Activated naive CD8-positive, alpha-beta T cell treated with anti-CD3 and anti-CD28 coated beads, Interleukin-2, amount 50 U/mL, for 24 hours (primary cell): ENCODE results near the gene FAM177A1.
"Not testable (repeated sequence)": the region's sequence is repeated elsewhere in the genome, so short reads cannot be mapped to it uniquely, and the experiment has no call there.

Source experiments
- ATAC-seq: fragments of 150-1000 bp; cut with Tn5 transposase; one replicate; pipeline ENCODE4 v1.10.0; 2021
- DNase-seq: peaks from one replicate; pipeline ENCODE4 v3.0.0; 2021
- H3K27ac Mint-ChIP-seq: one replicate; pipeline ENCODE4 v1.8.0; 2021; ENCODE audit warnings: mild to moderate bottlenecking, mixed read lengths
- H3K27me3 Mint-ChIP-seq: one replicate; pipeline ENCODE4 v1.8.0; 2021; ENCODE audit warnings: mixed read lengths
- H3K36me3 Mint-ChIP-seq: one replicate; pipeline ENCODE4 v1.8.0; 2021; ENCODE audit warnings: low read depth, mixed read lengths
- H3K4me1 Mint-ChIP-seq: one replicate; pipeline ENCODE4 v1.8.0; 2021; ENCODE audit warnings: mixed read lengths
- H3K4me3 Mint-ChIP-seq: one replicate; pipeline ENCODE4 v1.8.0; 2021; ENCODE audit warnings: mild to moderate bottlenecking, moderate library complexity, mixed read lengths
- H3K9me3 Mint-ChIP-seq: one replicate; pipeline ENCODE4 v1.8.0; 2021; ENCODE audit warnings: mixed read lengths

The FAM177A1 gene

GRCh38 chr14:35044939-35045797 lies 904 bp upstream of the FAM177A1 start:
- no peaks in the 10 kb centered on the region for H3K27me3 Mint-ChIP-seq
- no peaks in the 10 kb centered on the region for H3K9me3 Mint-ChIP-seq
- H3K36me3 Mint-ChIP-seq = no peaks in the 10 kb centered on the region
- no peak for DNase-seq
- peak overlapping the region; percentile 96 for H3K27ac Mint-ChIP-seq
- ATAC-seq = no peak
- peaks cover 33% of the 10 kb centered on the region for H3K4me1 Mint-ChIP-seq
- H3K4me3 Mint-ChIP-seq = peak overlapping the region; percentile 92

DNA sequence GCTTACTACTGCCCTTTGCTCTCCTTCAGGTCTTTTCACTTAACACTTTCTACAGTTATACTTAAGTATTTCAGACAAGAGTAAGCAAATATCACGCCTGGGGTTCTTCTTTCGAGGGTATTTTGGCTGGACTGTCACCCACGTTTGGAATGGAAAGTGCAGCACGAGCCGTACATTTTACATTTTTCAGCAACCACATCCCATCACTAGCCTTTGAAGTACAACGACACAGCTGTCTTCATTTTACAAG lies 349 bp upstream of the FAM177A1 start:
- Mint-ChIP-seq H3K36me3 (peaks cover 3% of the 10 kb centered on the region), H3K4me3 (peak overlapping the region; percentile 92), H3K27me3 (no peaks in the 10 kb centered on the region), H3K27ac (peak overlapping the region; percentile 96), H3K4me1 (peaks cover 35% of the 10 kb centered on the region), H3K9me3 (no peaks in the 10 kb centered on the region)
- ATAC-seq = no peak
- no peak for DNase-seq

DNA sequence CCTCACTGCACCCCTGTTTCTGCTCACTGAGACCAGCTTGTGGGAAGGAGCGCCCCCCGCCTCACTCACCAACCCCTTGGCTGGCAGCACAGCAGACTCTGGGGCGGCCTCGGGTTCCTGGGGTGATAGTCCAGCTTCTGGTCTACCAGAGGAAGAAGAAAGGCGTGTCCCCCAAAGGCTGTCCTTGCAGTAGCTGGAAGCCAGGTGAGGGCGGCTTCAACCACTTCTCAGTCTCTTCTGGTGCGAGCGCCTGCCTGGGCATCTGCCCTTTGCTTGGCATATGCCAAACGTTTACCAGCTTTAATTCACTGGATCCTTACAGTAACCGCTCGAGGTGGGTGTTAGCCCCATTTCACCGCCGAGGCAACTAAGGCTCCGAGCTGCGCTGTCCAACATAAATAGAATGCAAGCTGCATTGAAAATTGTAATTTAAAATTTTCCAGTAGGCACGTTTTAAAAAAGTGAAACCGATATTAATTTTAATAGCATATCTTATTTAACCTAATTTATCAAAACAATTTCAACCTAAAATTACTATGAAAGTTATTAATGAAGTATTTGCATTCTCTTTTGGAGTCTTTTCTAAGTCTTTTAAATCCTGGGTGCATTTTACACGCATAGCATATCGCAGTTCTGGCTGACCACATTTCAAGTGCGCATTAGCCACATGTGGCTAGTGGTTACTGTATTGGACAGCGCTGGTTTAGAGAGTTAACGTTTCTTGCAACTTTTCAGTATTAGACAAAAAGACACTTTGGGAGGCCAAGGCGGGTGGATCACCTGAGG lies 872 bp downstream of the FAM177A1 start:
- DNase-seq = no peak
- peaks cover 4% of the 10 kb centered on the region for H3K36me3 Mint-ChIP-seq

GRCh38 chr14:35047976-35048513 lies 2.0 kb downstream of the FAM177A1 start:
- peak overlapping the region; percentile 32 for H3K27ac Mint-ChIP-seq
- peaks cover 5% of the 10 kb centered on the region for H3K36me3 Mint-ChIP-seq

More for the DNA sequence above, 872 bp downstream of the FAM177A1 start:
- Mint-ChIP-seq H3K27me3 (no peaks in the 10 kb centered on the region), H3K27ac (peak overlapping the region; percentile 90), H3K4me3 (peak overlapping the region; percentile 92), H3K4me1 (peaks cover 36% of the 10 kb centered on the region), H3K9me3 (no peaks in the 10 kb centered on the region)
- ATAC-seq = peak; percentile 12

DNA sequence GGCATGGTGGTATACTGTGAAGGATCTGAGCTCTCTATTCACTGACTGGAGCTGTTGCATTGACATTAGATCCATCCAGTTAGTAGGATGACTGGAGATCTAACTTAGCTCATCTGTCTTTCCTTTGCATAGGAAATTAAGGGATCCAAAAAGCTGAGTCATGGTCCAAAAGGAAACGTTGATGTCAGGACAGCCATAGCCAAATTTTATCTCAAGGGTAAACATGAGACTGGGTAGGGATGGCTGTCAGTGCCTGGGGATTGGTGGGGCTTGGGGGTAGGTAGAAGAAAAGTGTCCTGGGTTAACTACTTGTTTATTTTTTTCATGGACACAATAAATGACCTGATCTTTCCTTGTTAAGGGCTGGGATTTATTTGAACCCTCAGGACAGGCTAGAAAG lies 4.6 kb downstream of the FAM177A1 start:
- peaks cover 9% of the 10 kb centered on the region for H3K36me3 Mint-ChIP-seq
- no peaks in the 10 kb centered on the region for H3K9me3 Mint-ChIP-seq
- ATAC-seq (no peak), DNase-seq (no peak)
- no peak overlapping the region for H3K4me3 Mint-ChIP-seq
- H3K27ac Mint-ChIP-seq = no peak overlapping the region
- H3K27me3 Mint-ChIP-seq = no peaks in the 10 kb centered on the region
- H3K4me1 Mint-ChIP-seq = peaks cover 25% of the 10 kb centered on the region

More at GRCh38 chr14:35047976-35048513, 2.0 kb downstream of the FAM177A1 start:
- Mint-ChIP-seq H3K4me3 (peak overlapping the region; percentile 92), H3K27me3 (no peaks in the 10 kb centered on the region), H3K9me3 (no peaks in the 10 kb centered on the region), H3K4me1 (peaks cover 34% of the 10 kb centered on the region)
- ATAC-seq (no peak), DNase-seq (no peak)

GRCh38 chr14:35051796-35052195 lies 5.7 kb downstream of the FAM177A1 start:
- peaks cover 11% of the 10 kb centered on the region for H3K36me3 Mint-ChIP-seq
- DNase-seq (no peak), ATAC-seq (no peak)
- H3K9me3 Mint-ChIP-seq = no peaks in the 10 kb centered on the region
- peaks cover 22% of the 10 kb centered on the region for H3K4me1 Mint-ChIP-seq
- H3K27ac Mint-ChIP-seq = no peak overlapping the region
- no peak overlapping the region for H3K4me3 Mint-ChIP-seq
- H3K27me3 Mint-ChIP-seq = no peaks in the 10 kb centered on the region

- Mint-ChIP-seq H3K27me3 (no peaks in the 10 kb centered on the region), H3K4me1 (peaks cover 14% of the 10 kb centered on the region), H3K27ac (no peak overlapping the region), H3K9me3 (no peaks in the 10 kb centered on the region), H3K36me3 (peaks cover 11% of the 10 kb centered on the region), H3K4me3 (no peak overlapping the region)
- ATAC-seq (no peak), DNase-seq (no peak)
These were observed 6.6 kb downstream of the FAM177A1 start for GRCh38 chr14:35052637-35053036.

DNA sequence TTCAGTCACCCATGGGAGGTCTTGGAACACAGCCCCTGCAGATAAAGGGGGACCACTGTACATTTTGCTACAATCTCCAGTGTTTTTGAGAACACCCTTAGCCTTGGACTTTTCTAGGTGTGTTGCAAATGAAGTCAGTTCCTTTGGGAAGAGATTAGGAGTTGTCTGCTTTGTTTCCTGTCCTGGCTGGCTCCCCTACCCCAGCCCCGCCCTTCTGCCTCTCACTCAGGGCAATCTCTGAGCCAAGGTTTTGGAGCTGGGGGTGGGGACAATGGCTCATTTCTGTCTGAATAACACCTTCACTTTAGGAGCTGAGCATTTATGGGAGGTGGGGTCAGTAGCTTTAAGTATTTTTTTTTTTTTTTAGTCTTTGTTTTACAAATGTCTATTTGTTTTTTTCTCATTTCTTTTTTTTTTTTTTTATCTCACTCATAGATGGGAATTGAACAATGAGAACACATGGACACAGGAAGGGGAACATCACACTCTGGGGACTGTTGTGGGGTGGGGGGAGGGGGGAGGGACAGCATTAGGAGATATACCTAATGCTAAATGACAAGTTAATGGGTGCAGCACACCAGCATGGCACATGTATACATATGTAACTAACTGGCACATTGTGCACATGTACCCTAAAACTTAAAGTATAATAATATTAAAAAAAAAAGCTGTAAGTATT lies 15.2 kb downstream of the FAM177A1 start:
- peaks cover 14% of the 10 kb centered on the region for H3K36me3 Mint-ChIP-seq
- not testable (repeated sequence) for DNase-seq, ATAC-seq, H3K4me1 Mint-ChIP-seq, H3K9me3 Mint-ChIP-seq, H3K27ac Mint-ChIP-seq, H3K4me3 Mint-ChIP-seq, H3K27me3 Mint-ChIP-seq

DNA sequence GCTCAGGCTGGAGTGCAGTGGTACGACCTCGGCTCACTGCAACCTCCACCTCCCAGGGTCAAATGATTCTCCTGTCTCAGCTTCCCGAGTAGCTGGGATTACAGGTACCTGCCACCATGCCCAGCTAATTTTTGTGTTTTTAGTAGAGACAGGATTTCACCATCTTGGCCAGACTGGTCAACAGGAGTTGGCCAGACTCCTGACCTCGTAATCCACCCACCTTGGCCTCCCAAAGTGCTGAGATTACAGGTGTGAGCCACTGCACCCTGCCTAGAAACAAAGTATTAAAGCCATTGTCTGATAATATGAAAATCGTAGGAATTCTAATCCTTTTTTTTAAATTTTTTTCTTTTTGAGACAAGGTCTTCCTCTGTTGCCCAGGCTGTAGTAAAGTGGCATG lies 19.7 kb downstream of the FAM177A1 start:
- not testable (repeated sequence) for DNase-seq, H3K4me1 Mint-ChIP-seq, H3K4me3 Mint-ChIP-seq, H3K9me3 Mint-ChIP-seq, H3K27ac Mint-ChIP-seq, H3K27me3 Mint-ChIP-seq, ATAC-seq
- H3K36me3 Mint-ChIP-seq = peaks cover 23% of the 10 kb centered on the region

DNA sequence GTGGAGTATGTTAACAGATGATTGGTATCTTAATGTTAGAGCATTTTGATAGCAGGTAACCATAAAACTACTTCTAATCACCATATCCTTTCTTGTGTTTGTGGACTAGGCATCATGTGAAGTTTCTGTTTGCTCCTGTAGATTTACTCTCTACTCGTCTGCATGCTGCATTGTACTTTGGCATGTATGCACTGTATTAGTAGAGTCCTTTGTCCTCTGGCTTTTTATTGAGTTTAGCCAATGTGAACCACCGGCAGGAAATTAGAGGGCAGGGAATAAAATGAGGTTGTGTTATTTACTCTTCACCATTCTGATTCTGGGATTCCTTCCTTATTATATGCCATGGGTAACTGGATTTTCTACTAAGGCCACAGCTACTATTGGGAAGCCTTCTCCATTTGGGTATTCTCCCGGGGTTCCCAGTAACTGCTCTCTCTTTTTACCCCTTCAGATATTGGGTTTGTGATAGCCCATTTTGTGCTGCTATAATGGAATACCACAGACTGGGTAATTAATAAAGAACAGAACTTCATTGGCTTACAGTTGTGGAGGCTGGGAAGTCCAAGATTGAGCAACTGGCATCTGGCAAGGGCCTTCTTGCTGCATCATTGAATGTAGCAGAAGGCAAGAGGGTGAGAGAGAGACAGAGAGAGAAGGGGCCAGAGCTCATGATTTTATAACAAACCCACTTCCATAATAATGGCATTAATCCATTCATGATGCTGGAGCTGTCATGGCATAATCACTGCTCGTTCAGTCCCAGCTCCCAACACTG lies 22.4 kb downstream of the FAM177A1 start:
- H3K4me1 Mint-ChIP-seq = no peaks in the 10 kb centered on the region
- no peaks in the 10 kb centered on the region for H3K9me3 Mint-ChIP-seq
- DNase-seq = no peak
- no peak for ATAC-seq
- H3K27me3 Mint-ChIP-seq = no peaks in the 10 kb centered on the region
- H3K4me3 Mint-ChIP-seq = no peak overlapping the region
- H3K27ac Mint-ChIP-seq = no peak overlapping the region
- H3K36me3 Mint-ChIP-seq = peaks cover 24% of the 10 kb centered on the region

- Mint-ChIP-seq H3K9me3 (no peaks in the 10 kb centered on the region), H3K27ac (no peak overlapping the region), H3K27me3 (no peaks in the 10 kb centered on the region), H3K4me3 (no peak overlapping the region), H3K4me1 (no peaks in the 10 kb centered on the region), H3K36me3 (peaks cover 29% of the 10 kb centered on the region)
- no peak for ATAC-seq
- DNase-seq = no peak
These were observed 26.2 kb downstream of the FAM177A1 start for GRCh38 chr14:35072226-35072625.

GRCh38 chr14:35073486-35073885 lies 27.4 kb downstream of the FAM177A1 start:
- no peaks in the 10 kb centered on the region for H3K27me3 Mint-ChIP-seq
- ATAC-seq (no peak), DNase-seq (no peak)
- no peak overlapping the region for H3K27ac Mint-ChIP-seq
- no peaks in the 10 kb centered on the region for H3K9me3 Mint-ChIP-seq
- no peaks in the 10 kb centered on the region for H3K4me1 Mint-ChIP-seq
- H3K4me3 Mint-ChIP-seq = no peak overlapping the region
- peaks cover 18% of the 10 kb centered on the region for H3K36me3 Mint-ChIP-seq

DNA sequence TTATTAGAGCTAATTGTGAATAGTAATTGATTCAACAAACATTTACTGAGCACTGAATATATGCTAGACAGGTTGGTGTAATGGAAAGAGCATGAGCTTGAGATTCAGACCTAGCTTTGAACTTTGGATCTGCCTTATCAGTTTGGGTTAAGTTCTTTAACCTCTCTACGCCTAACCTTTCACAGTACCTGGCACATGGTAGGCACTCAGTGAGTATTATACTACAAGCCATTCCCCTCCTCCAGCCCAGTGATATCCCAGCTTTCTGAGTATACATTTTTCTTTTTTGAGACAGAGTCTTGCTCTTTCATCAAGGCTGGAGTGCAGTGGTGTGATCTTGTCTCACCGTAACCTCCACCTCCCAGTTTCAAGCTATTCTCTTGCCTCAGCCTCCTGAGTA lies 32.0 kb downstream of the FAM177A1 start:
- Mint-ChIP-seq H3K4me1 (no peaks in the 10 kb centered on the region), H3K9me3 (no peaks in the 10 kb centered on the region), H3K4me3 (no peak overlapping the region), H3K27ac (no peak overlapping the region), H3K27me3 (no peaks in the 10 kb centered on the region), H3K36me3 (peaks cover 10% of the 10 kb centered on the region)
- ATAC-seq (no peak), DNase-seq (no peak)

DNA sequence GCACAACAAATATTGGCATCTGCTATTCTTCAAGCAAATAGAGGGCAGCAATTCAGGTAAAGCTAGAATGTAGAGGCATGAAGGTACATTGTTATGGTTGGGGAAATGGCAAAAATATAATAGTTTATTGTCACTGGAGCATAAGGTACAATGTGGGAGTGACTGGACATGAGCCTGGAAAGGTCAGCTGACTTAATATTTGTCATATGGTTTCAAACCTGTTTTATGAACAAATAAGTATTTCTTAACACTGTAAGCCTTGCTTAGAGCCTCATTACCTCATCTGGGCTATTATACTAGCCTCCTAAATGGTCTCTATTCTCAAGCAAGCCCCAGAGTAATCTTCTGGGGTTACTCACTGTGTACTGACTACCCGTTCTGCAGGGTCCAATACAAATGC lies 33.7 kb downstream of the FAM177A1 start:
- no peak overlapping the region for H3K27ac Mint-ChIP-seq
- no peak for DNase-seq
- H3K4me1 Mint-ChIP-seq = no peaks in the 10 kb centered on the region

More for the DNA sequence above, 33.7 kb downstream of the FAM177A1 start:
- ATAC-seq = no peak
- Mint-ChIP-seq H3K36me3 (peaks cover 13% of the 10 kb centered on the region), H3K9me3 (no peaks in the 10 kb centered on the region), H3K4me3 (no peak overlapping the region), H3K27me3 (no peaks in the 10 kb centered on the region)
